Brain microvascular endothelial cell (primary cell): ENCODE data around the gene PBX1.
A peak's percentile ranks its signal among the peaks of the same experiment; 100 is the strongest.

Source experiments
- DNase-seq: peaks from one replicate; pipeline ENCODE4 v3.0.0-alpha.2; 2020
- H3K27ac ChIP-seq: fragments of 250-450 bp; sonication (Bioruptor Pico); 2 replicates; pipeline ENCODE4 v1.5.1; 2020; ENCODE audit warnings: mild to moderate bottlenecking, moderate library complexity
- H3K27me3 ChIP-seq: fragments of 250-450 bp; sonication (Bioruptor Pico); replicated peaks from 2 replicates; pipeline ENCODE4 v1.5.1; 2020; ENCODE audit warnings: mild to moderate bottlenecking
- H3K36me3 ChIP-seq: fragments of 250-450 bp; sonication (Bioruptor Pico); replicated peaks from 2 replicates; pipeline ENCODE4 v1.5.1; 2020; ENCODE audit warnings: mild to moderate bottlenecking
- H3K4me3 ChIP-seq: 2 replicates; pipeline ENCODE4 v1.5.1; 2011; ENCODE audit warnings: low read depth, mild to moderate bottlenecking, control low read depth, low read length, moderate library complexity
- in situ Hi-C: cut with HindIII; loops from 2 replicates; pipeline ENCODE4 v1.10.0; 2017; ENCODE audit warnings: low sequenced_read_pairs, low pct_ligation_motif_present
- TF ChIP-seq, protein P1 (sequence below): IDR thresholded peaks from 2 replicates; pipeline ENCODE4 v1.5.1; 2011; ENCODE audit warnings: low read depth, mild to moderate bottlenecking, moderate library complexity, low read length, control low read depth, inconsistent platforms; ENCODE audit errors: missing control alignments

Gene PBX1

GRCh38 chr1:164619006-164619784, 60.2 kb downstream of the PBX1 start:
- H3K27ac ChIP-seq, result no peak overlapping the region
- H3K27me3 ChIP-seq, result no peaks in the 10 kb centered on the region
- no peak for DNase-seq
- H3K36me3 ChIP-seq, result no peaks in the 10 kb centered on the region
- in situ Hi-C loops, result no loop called here
- TF ChIP-seq, protein P1, sequence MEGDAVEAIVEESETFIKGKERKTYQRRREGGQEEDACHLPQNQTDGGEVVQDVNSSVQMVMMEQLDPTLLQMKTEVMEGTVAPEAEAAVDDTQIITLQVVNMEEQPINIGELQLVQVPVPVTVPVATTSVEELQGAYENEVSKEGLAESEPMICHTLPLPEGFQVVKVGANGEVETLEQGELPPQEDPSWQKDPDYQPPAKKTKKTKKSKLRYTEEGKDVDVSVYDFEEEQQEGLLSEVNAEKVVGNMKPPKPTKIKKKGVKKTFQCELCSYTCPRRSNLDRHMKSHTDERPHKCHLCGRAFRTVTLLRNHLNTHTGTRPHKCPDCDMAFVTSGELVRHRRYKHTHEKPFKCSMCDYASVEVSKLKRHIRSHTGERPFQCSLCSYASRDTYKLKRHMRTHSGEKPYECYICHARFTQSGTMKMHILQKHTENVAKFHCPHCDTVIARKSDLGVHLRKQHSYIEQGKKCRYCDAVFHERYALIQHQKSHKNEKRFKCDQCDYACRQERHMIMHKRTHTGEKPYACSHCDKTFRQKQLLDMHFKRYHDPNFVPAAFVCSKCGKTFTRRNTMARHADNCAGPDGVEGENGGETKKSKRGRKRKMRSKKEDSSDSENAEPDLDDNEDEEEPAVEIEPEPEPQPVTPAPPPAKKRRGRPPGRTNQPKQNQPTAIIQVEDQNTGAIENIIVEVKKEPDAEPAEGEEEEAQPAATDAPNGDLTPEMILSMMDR, result no peak
- H3K4me3 ChIP-seq, result no peak overlapping the region

DNA sequence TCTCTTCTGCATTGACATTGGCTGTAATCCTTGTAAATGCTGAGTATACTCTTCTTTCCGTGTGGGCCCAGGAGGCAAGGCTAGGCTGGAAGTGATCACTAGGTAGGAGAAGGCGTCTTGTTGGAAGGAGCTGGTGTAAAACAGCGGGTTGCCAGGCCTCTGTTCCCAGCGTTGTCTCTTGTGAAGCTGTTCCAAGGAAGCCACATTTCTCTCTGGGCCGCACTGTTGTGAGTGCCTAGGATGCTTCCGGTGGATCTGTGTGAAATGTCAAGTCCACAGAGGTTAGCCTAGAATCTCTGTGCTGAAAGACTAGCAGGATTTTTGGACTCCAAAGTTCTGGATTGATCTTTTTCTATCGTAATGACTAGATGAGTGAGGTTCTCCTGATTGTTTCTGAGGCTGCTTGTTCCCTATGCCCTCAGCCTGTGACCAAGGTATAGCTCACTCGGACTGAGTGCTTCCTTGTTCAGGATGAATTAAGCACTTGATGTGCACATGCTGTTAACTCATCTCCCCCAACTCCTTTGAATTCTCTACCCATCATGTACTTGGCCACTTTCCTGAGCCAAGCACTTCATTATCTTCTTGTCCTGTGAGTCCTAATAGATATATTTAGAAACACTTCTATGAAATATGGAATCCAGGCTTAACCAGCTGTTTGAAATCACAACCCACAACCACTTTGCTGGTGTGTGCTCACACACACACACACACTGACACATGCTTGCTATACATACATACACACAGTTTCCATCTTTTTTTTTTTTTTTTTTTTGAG, 63.3 kb downstream of the PBX1 start:
- DNase-seq, result no peak
- Histone ChIP-seq H3K4me3 (no peak overlapping the region), H3K36me3 (no peaks in the 10 kb centered on the region), H3K27ac (no peak overlapping the region), H3K27me3 (no peaks in the 10 kb centered on the region)
- in situ Hi-C loops, result no loop called here
- TF ChIP-seq, protein P1, result no peak

- in situ Hi-C loops, result no loop called here
- Histone ChIP-seq H3K27ac (no peak overlapping the region), H3K36me3 (no peaks in the 10 kb centered on the region), H3K27me3 (no peaks in the 10 kb centered on the region), H3K4me3 (no peak overlapping the region)
- TF ChIP-seq, protein P1, result no peak
- no peak for DNase-seq
These were observed 64.8 kb downstream of the PBX1 start for GRCh38 chr1:164623805-164624204.

DNA sequence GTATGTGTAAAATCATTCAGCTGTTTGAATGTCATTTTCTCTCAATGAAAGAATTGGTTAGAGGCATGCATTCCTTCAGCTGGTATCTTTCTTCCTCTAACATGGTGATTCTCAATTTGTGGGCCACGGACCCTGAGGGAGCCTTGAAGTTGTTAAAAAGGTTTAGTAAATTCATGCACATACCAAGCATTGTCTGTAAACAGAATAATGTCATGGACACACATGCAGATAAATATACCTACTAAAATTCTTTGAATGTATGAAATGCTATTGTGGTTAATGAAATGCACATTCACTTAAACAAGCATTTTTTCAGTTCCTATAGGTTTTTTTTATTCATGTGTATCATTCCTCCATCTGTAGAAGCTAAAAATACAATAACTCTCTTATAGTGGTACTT, 65.4 kb downstream of the PBX1 start:
- in situ Hi-C loops, result no loop called here
- H3K27ac ChIP-seq, result no peak overlapping the region
- no peak for DNase-seq
- TF ChIP-seq, protein P1, result no peak
- no peaks in the 10 kb centered on the region for H3K36me3 ChIP-seq
- H3K4me3 ChIP-seq, result no peak overlapping the region
- no peaks in the 10 kb centered on the region for H3K27me3 ChIP-seq

DNA sequence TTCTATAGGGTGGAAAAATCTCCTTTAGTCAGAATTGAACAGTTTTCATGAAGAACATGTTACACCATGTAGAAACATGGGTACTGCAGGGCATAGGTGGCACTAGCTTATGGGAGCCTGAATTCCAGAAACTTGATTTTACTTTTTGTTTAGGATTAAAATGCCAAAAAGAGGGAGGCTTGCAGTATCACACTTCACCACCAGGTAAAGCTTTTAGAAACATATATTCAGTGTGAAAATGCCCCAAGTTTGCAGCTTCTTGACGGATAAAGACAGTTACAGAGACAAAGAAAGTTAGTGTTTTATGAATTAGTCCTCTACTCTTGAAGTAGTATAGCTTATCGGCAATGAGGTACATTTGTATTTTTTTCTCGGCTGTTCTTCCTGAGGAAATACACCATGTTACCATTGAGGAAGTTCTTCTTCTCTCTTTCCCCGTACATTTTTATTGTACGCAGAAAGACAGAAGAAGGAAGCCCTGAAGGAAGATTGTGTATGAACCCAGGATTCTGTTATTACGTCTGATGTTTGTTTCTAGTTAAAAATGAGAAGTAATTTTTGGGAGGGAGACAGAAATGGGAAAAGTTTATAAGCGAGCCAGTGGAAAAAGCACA, 66.1 kb downstream of the PBX1 start:
- TF ChIP-seq, protein P1, result peak; percentile 50
- DNase-seq, result no peak
- Histone ChIP-seq H3K36me3 (no peaks in the 10 kb centered on the region), H3K4me3 (no peak overlapping the region), H3K27ac (no peak overlapping the region), H3K27me3 (no peaks in the 10 kb centered on the region)
- in situ Hi-C loops, result loop anchor here (25.0 kb wide), 1 partner anchor 162 kb away; no protein-coding TSS in a partner anchor
